Adrenal gland (tissue), 12 donors: Measurements from ENCODE around the gene DNAH1. TPM values are rescaled to one million over a fixed set of nuclear protein-coding genes. Genes with fewer than 3 reads are reported as not detected.

ENCODE experiments used
- DNase-seq, 7 donors: peaks; one replicate each; pipeline ENCODE4 v3.0.0-alpha.2; 2019 to 2020
- H3K27ac ChIP-seq, 5 donors: fragments of 200-600 bp; sonication (generic) in 4 of 5; 1 replicate in 3 of 5; 2 replicates in 2 of 5; pipeline versions ENCODE4 v1.5.1 to v1.8.0; 2016 to 2020; ENCODE audit warnings: mild to moderate bottlenecking in 1 of 5
- H3K27me3 ChIP-seq: fragments of 200-600 bp; 2 replicates; pipeline ENCODE4 v1.8.0; 2021
- H3K36me3 ChIP-seq, 2 donors: fragments of 200-600 bp; replicated peaks in 1 of 2; 1 replicate in 1 of 2; 2 replicates in 1 of 2; pipeline versions ENCODE4 v1.5.1 to v1.8.0; 2018 to 2022
- H3K4me1 ChIP-seq, 2 donors: fragments of 200-600 bp; replicated peaks in 1 of 2; 1 replicate in 1 of 2; 2 replicates in 1 of 2; pipeline versions ENCODE4 v1.5.1 to v1.8.0; 2018 to 2021
- H3K4me3 ChIP-seq, 4 donors: fragments of 200-600 bp; sonication (generic) in 3 of 4; one replicate each; pipeline ENCODE4 v1.5.1; 2016 to 2018
- H3K9me3 ChIP-seq, 3 donors: fragments of 200-600 bp; sonication (generic) in 1 of 3; replicated peaks in 1 of 3; 1 replicate in 2 of 3; 2 replicates in 1 of 3; pipeline versions ENCODE4 v1.5.1 to v1.8.0; 2016 to 2021
- CTCF ChIP-seq, 6 experiments: fragments of 450-650 bp in 4 of 6; fragments of 200-600 bp in 2 of 6; sonication (generic) in 1 of 6; IDR thresholded peaks; 1 replicate in 5 of 6; 2 replicates in 1 of 6; pipeline versions ENCODE4 v1.5.1 to v1.8.0; 2016 to 2021; ENCODE audit warnings: antibody characterized with exemption in 6 of 6, mild to moderate bottlenecking in 2 of 6, moderate library complexity in 1 of 6
- POLR2A ChIP-seq, 2 donors: fragments of 450-650 bp; IDR thresholded peaks; one replicate each; pipeline ENCODE4 v1.6.1; 2017; ENCODE audit warnings: antibody characterized with exemption in 2 of 2, mild to moderate bottlenecking in 2 of 2, moderate library complexity in 1 of 2
- WGBS, 4 donors: extraction: QIAGEN DNeasy Blood & Tissue Kit in 2 of 4; methylation state at CpG; one replicate each; pipeline versions ENCODE4 v1.1.5 to v1.1.7; 2013 to 2017; 5-methylcytosine and 5-hydroxymethylcytosine counted together
- intact Hi-C, 2 donors: fragments of 100-400 bp; cut with DNase I; formaldehyde crosslinking; loops; one replicate each; pipeline versions ENCODE4 v1.14.1 to v1.15.0; 2022 to 2023
- polyA plus RNA-seq, 3 donors: library from polyadenylated mRNA; stranded (reverse); fragments of 200-250 nt in 2 of 3; fragments of 350-450 nt in 1 of 3; fragmentation: Illumina TruSeq in 1 of 3; extraction: RNeasy Lipid Tissue Mini Kit (QIAGEN cat#74804) in 1 of 3; gene quantifications; one replicate each; pipeline ENCODE4 v1.2.3, GENCODE V29; 2013 to 2014
- total RNA-seq, 9 donors: library from RNA; depleted of rRNA in 4 of 9; stranded (reverse); fragments of >200 nt in 4 of 9; fragments of 120-200 nt in 1 of 9; fragmentation: NEBNext Ultra II Directional in 1 of 9; extraction: Animal tissue kit (Norgen Biotek cat#: 25700) in 1 of 9; gene quantifications; one replicate each; pipeline versions ENCODE4 v1.1.0 to v1.2.4, GENCODE V29; 2013 to 2023
- donor health status: healthy with polysubstance abuse.
- donor health status: Bipolar disorder and iron deficiency.
- donor health status: DM: yes; HTN: yes; CAD: no.
- donor health status: DM: no; HTN: no; CAD: no.
- donor health status: DM: no; HTN: no; CAD: no.
- donor health status: DM: yes; HTN: yes; CAD: no.

The DNAH1 gene
- total and polyA plus RNA-seq, 12 donors, result 2.1 to 24.4 (median 9.0) TPM

- Histone ChIP-seq H3K27me3 (no peaks in the 10 kb centered on the region), H3K9me3 (no peaks in the 10 kb centered on the region), H3K27ac (no peak overlapping the region), H3K4me1 (peaks cover 7 to 14% of the 10 kb centered on the region in 2 donors), H3K4me3 (no peak overlapping the region), H3K36me3 (peaks cover 0 to 21% of the 10 kb centered on the region in 2 donors)
- TF ChIP-seq POLR2A (IDR thresholded peaks at IDR 0.05) (no peak), CTCF (IDR thresholded peaks at IDR 0.05) (no peak)
- 75 to 93% (median 88%) methylated on average over 6 to 11 of the region's 11 CpGs for WGBS, 4 donors
- DNase-seq, result no peak
- intact Hi-C loops, result no loop called here
Measured at GRCh38 chr3:52294320-52295150, 21.6 kb upstream of the DNAH1 start.

DNA sequence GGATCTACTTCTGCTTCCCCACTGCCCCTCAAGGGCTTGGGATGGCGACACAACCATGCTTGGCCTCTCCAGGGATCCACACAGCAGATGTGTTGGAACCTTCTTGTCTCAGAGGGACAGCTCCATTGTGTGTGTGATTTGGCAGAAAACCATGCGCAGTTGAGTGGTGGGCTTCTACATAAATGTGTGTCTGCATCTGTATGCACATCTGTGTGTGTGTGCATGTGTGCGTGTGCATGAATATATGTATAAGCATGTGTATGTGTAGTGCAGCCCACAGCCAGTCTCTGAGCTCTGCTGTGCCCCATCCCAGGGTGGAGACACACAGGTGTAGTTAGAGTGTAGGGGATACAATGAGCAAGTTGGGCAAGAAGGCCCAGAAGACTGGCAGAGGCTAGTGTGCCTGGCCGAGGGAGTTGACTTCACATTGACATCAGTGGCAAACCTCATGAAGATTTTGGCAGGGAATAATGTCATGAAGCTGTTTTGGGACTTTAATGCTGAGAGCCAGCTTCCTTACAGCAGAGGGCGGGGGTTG, 20.4 kb upstream of the DNAH1 start:
- DNase-seq, result no peak
- Histone ChIP-seq H3K4me1 (peaks cover 10 to 24% of the 10 kb centered on the region in 2 donors), H3K27ac (no peak overlapping the region), H3K9me3 (no peaks in the 10 kb centered on the region), H3K4me3 (no peak overlapping the region), H3K27me3 (no peaks in the 10 kb centered on the region), H3K36me3 (peaks cover 0 to 21% of the 10 kb centered on the region in 2 donors)
- TF ChIP-seq POLR2A (IDR thresholded peaks at IDR 0.05) (no peak), CTCF (IDR thresholded peaks at IDR 0.05) (no peak)
- WGBS, 4 donors, result 89 to 96% (median 92%) methylated on average over 3 to 5 of the region's 5 CpGs
- intact Hi-C loops, result no loop called here

DNA sequence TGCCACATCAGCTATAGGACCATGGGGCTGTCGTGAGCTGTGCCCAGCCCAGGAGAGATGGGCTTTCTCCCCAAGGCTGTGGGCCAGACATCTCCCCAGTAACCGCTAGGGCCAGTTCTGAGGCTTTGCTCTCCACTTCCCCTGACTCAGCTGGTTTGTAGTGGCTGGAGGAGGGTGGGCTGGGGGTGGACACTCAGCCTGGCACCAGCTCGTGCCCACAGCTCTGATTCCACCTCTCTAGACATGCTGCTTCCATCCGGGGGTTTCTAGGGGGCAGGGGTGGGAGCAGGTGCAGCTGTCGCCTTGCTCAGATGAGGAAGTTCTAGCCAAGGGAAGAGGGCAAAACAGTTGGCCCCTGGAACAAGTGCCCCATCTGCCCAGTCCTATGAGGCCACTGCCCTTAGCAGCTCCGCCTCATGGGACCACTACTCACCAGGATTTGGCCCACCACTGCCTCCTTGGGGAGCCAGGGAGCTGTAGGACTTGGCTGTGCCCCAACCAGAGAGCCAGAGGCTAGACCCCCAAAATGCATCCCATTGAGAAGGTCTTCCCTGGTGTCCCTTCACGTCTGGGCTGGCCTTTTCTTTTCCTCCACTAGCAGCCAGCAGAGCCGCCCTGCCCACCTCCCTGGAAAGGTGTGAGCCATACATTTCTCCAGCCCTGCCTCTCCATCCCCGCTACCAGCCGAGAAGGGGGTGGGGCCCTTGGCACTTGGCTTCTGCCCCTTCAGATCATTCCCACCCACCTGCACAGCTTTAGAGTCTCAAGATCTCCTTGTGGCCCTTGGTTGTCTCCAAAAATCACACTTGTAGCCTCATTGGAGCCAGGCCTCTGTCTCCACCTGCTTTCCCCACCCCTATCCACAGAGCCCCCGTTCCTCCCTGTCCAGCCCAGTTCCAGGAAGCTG, 18.6 kb upstream of the DNAH1 start:
- Histone ChIP-seq H3K27ac (no peak overlapping the region), H3K27me3 (no peaks in the 10 kb centered on the region), H3K4me1 (peaks cover 10 to 24% of the 10 kb centered on the region in 2 donors), H3K36me3 (peaks cover 0 to 8% of the 10 kb centered on the region in 2 donors), H3K9me3 (no peaks in the 10 kb centered on the region), H3K4me3 (no peak overlapping the region)
- intact Hi-C loops, result no loop called here
- TF ChIP-seq CTCF (IDR thresholded peaks at IDR 0.05) (no peak), POLR2A (IDR thresholded peaks at IDR 0.05) (no peak)
- no peak for DNase-seq
- WGBS, 4 donors, result 81 to 85% (median 83%) methylated on average over 10 to 11 of the region's 11 CpGs
